ENCODE results near the gene LGALS1.
A peak's percentile ranks its signal among the peaks of the same experiment; 100 is the strongest.

LGALS1 gene

GRCh38 chr22:37639070-37639760 lies 36.2 kb upstream of the LGALS1 start, which contains the start of gene SH3BP1:
Gene SH3BP1, plus strand, starts transcription at chr22:37639669. Its CDS starts 119 bp downstream, at chr22:37639788.
- DNase-seq (ENCODE audit: low read depth): no peak
- peak within 1 kb of the TSS; percentile 53 for H3K4me3 ChIP-seq (ENCODE audit: low read length)
- no peak for TF ChIP-seq CTCF (conservative IDR thresholded peaks at IDR 0.05; ENCODE audit: low read depth, low read length)

- TF ChIP-seq CTCF (conservative IDR thresholded peaks at IDR 0.05; ENCODE audit: low read depth, low read length): no peak
- peak overlapping the region; percentile 53 for H3K4me3 ChIP-seq (ENCODE audit: low read length)
- no peak for DNase-seq (ENCODE audit: low read depth)
Measured at GRCh38 chr22:37639771-37640590, 35.5 kb upstream of the LGALS1 start.

GRCh38 chr22:37640591-37641560 lies 34.6 kb upstream of the LGALS1 start:
- no peak for DNase-seq (ENCODE audit: low read depth)
- no peak for TF ChIP-seq CTCF (conservative IDR thresholded peaks at IDR 0.05; ENCODE audit: low read depth, low read length)
- no peak overlapping the region for H3K4me3 ChIP-seq (ENCODE audit: low read length)

GRCh38 chr22:37641561-37641949 lies 33.9 kb upstream of the LGALS1 start:
- DNase-seq (ENCODE audit: low read depth): no peak
- no peak overlapping the region for H3K4me3 ChIP-seq (ENCODE audit: low read length)
- TF ChIP-seq CTCF (conservative IDR thresholded peaks at IDR 0.05; ENCODE audit: low read depth, low read length): no peak

- H3K4me3 ChIP-seq (ENCODE audit: low read length): no peak overlapping the region
- TF ChIP-seq CTCF (conservative IDR thresholded peaks at IDR 0.05; ENCODE audit: low read depth, low read length): peak; percentile 95
- no peak for DNase-seq (ENCODE audit: low read depth)
Measured at GRCh38 chr22:37643225-37643847, 32.1 kb upstream of the LGALS1 start.

GRCh38 chr22:37647317-37647716 lies 28.1 kb upstream of the LGALS1 start:
- DNase-seq (ENCODE audit: low read depth): no peak
- TF ChIP-seq CTCF (conservative IDR thresholded peaks at IDR 0.05; ENCODE audit: low read depth, low read length): no peak
- no peak overlapping the region for H3K4me3 ChIP-seq (ENCODE audit: low read length)
